ENCODE results near the gene SLC35A3. TPM values are rescaled to one million over a fixed set of nuclear protein-coding genes. Genes with fewer than 3 reads are reported as not detected.
A peak's percentile ranks its signal among the peaks of the same experiment; 100 is the strongest.
"Not testable (repeated sequence)": the region's sequence is repeated elsewhere in the genome, so short reads cannot be mapped to it uniquely, and the experiment has no call there.

Gene SLC35A3
- total RNA-seq, 1 experiment from 2014 or later, result 22.9 TPM

- intact Hi-C loops (cut with micrococcal nuclease; ENCODE audit: unreplicated experiment), result loop anchor here (5.0 to 10.0 kb wide), 2 partner anchors 54 to 68 kb away; a partner anchor contains a TSS
- no peaks in the 10 kb centered on the region for H3K27me3 ChIP-seq (ENCODE audit: insufficient read depth, low read depth)
- TSS peak; percentile 73 for BruUV-seq (replicated peaks)
- H4K20me1 ChIP-seq (ENCODE audit: insufficient read depth), result no peaks in the 10 kb centered on the region; the same call in 1 of the 2 replicates
- H3F3A ChIP-seq (ENCODE audit: insufficient read depth, low read depth), result peaks cover 24% of the 10 kb centered on the region
- H2AFZ ChIP-seq, result peak overlapping the region; percentile 99
- H3K4me1 ChIP-seq (replicated peaks; ENCODE audit: insufficient read depth), result peaks cover 57% of the 10 kb centered on the region
- 0 out of 2 replicates have a peak, but pooled peaks cover 4% of the 10 kb centered on the region for H3K36me3 ChIP-seq (ENCODE audit: low read depth)
- H3K4me3 ChIP-seq, result peak overlapping the region; percentile 83
- H3K27ac ChIP-seq, result peak overlapping the region; percentile 67
- TF ChIP-seq CTCF (conservative IDR thresholded peaks at IDR 0.05), result no peak
- no peak for TF ChIP-seq EZH2 (IDR thresholded peaks at IDR 0.05; ENCODE audit: low read depth)
- peak overlapping the region; percentile 93 for H3K4me2 ChIP-seq
- ChIA-PET POLR2A (ENCODE audit: unreplicated experiment) (interaction anchor here (0.6 kb wide), 4 partner anchors 110 to 1290 kb away, joined by 3 read pairs; partner anchors contain the start of gene RTCA), CTCF (no interaction called here)
- no peaks in the 10 kb centered on the region for H3K9me2 ChIP-seq (ENCODE audit: insufficient read depth)
- H3K79me2 ChIP-seq (ENCODE audit: low read depth), result peaks cover 44% of the 10 kb centered on the region
- no peaks in the 10 kb centered on the region for H3K9me3 ChIP-seq (ENCODE audit: insufficient read depth, low read depth)
- DNase-seq, result no peak
Observed at GRCh38 chr1:99969260-99969728, 502 bp upstream of the SLC35A3 start.

- no peak for TF ChIP-seq CTCF (conservative IDR thresholded peaks at IDR 0.05)
- TF ChIP-seq EZH2 (IDR thresholded peaks at IDR 0.05; ENCODE audit: low read depth), result no peak
- no peaks in the 10 kb centered on the region for H3K9me3 ChIP-seq (ENCODE audit: insufficient read depth, low read depth)
- no peak for DNase-seq
- H3F3A ChIP-seq (ENCODE audit: insufficient read depth, low read depth), result peaks cover 11% of the 10 kb centered on the region
- H3K4me2 ChIP-seq, result peak overlapping the region; percentile 93
- intact Hi-C loops (cut with micrococcal nuclease; ENCODE audit: unreplicated experiment), result loop anchor here (2.0 kb wide), 1 partner anchor 120 kb away; the partner anchor contains the start of gene AGL
- peak overlapping the region; percentile 67 for H3K27ac ChIP-seq
- peaks cover 57% of the 10 kb centered on the region for H3K79me2 ChIP-seq (ENCODE audit: low read depth)
- peak overlapping the region; percentile 99 for H2AFZ ChIP-seq
- H3K9me2 ChIP-seq (ENCODE audit: insufficient read depth), result no peaks in the 10 kb centered on the region
- peaks cover 44% of the 10 kb centered on the region for H3K4me1 ChIP-seq (replicated peaks; ENCODE audit: insufficient read depth)
- TSS peak; percentile 29 for BruUV-seq (replicated peaks)
- H3K27me3 ChIP-seq (ENCODE audit: insufficient read depth, low read depth), result no peaks in the 10 kb centered on the region
- H3K4me3 ChIP-seq, result peak overlapping the region; percentile 83
- ChIA-PET POLR2A (ENCODE audit: unreplicated experiment) (interaction anchor here (0.6 to 0.9 kb wide), 2 partner anchors 62 to 91 kb away, joined by 4 read pairs; no protein-coding TSS in a partner anchor), CTCF (no interaction called here)
- H3K36me3 ChIP-seq (ENCODE audit: low read depth), result 0 out of 2 replicates have a peak, but pooled peaks cover 4% of the 10 kb centered on the region
- H4K20me1 ChIP-seq (ENCODE audit: insufficient read depth), result no peaks in the 10 kb centered on the region; the same call in 1 of the 2 replicates
Observed at GRCh38 chr1:99970713-99971255, 988 bp downstream of the SLC35A3 start.

GRCh38 chr1:99972066-99972465 lies 2.3 kb downstream of the SLC35A3 start:
- H3K9me2 ChIP-seq (ENCODE audit: insufficient read depth); H3F3A ChIP-seq (ENCODE audit: insufficient read depth, low read depth); H2AFZ ChIP-seq; H4K20me1 ChIP-seq (ENCODE audit: insufficient read depth); H3K27ac ChIP-seq; H3K9me3 ChIP-seq (ENCODE audit: insufficient read depth, low read depth); CTCF ChIA-PET; H3K4me3 ChIP-seq; H3K27me3 ChIP-seq (ENCODE audit: insufficient read depth, low read depth); BruUV-seq (replicated peaks); DNase-seq; intact Hi-C loops (cut with micrococcal nuclease; ENCODE audit: unreplicated experiment); H3K36me3 ChIP-seq (ENCODE audit: low read depth): not testable (repeated sequence)
- POLR2A ChIA-PET (ENCODE audit: unreplicated experiment), result interaction anchor here (0.6 kb wide), 1 partner anchor 57 kb away, joined by 6 read pairs; no protein-coding TSS in a partner anchor
- H3K4me1 ChIP-seq (replicated peaks; ENCODE audit: insufficient read depth), result peaks cover 31% of the 10 kb centered on the region
- peak overlapping the region; percentile 93; the same call in 1 of the 2 replicates for H3K4me2 ChIP-seq
- H3K79me2 ChIP-seq (ENCODE audit: low read depth), result peaks cover 59% of the 10 kb centered on the region
